Activated naive CD4-positive, alpha-beta T cell treated with anti-CD3 and anti-CD28 coated beads, Interleukin-2, amount 50 U/mL, for 72 hours (primary cell): ENCODE results near the gene MPPED1. TPM values are rescaled to one million over a fixed set of nuclear protein-coding genes. Genes with fewer than 3 reads are reported as not detected.
A peak's percentile ranks its signal among the peaks of the same experiment; 100 is the strongest.

Experiments used
- ATAC-seq, 2 donors: fragments of 150-1000 bp; cut with Tn5 transposase; 2 replicates each; pipeline ENCODE4 v1.10.0; 2021; ENCODE audit warnings: mild to moderate bottlenecking in 2 of 2, moderate library complexity in 2 of 2
- DNase-seq, 2 donors: peaks; one replicate each; pipeline ENCODE4 v3.0.0; 2021 to 2022; ENCODE audit warnings: low spot score in 2 of 2
- H3K27ac Mint-ChIP-seq, 2 donors: one replicate each; pipeline ENCODE4 v1.8.0; 2022; ENCODE audit warnings: mild to moderate bottlenecking in 2 of 2, mixed read lengths in 2 of 2
- H3K36me3 Mint-ChIP-seq, 2 donors: one replicate each; pipeline ENCODE4 v1.8.0; 2022; ENCODE audit warnings: mixed read lengths in 2 of 2
- H3K9me3 Mint-ChIP-seq, 2 donors: one replicate each; pipeline ENCODE4 v1.8.0; 2022; ENCODE audit warnings: mixed read lengths in 2 of 2
- total RNA-seq, 2 donors: library from RNA; stranded (reverse); gene quantifications; one replicate each; pipeline ENCODE4 v1.2.3, GENCODE V29; 2022

The MPPED1 gene
- total RNA-seq, 2 donors from 2014 or later, result not detected

GRCh38 chr22:43389227-43389836, 22.5 kb upstream of the MPPED1 start:
- Mint-ChIP-seq H3K36me3 (no peaks in the 10 kb centered on the region), H3K27ac (no peak overlapping the region), H3K9me3 (no peaks in the 10 kb centered on the region)
- ATAC-seq, result no peak
- no peak for DNase-seq

DNA sequence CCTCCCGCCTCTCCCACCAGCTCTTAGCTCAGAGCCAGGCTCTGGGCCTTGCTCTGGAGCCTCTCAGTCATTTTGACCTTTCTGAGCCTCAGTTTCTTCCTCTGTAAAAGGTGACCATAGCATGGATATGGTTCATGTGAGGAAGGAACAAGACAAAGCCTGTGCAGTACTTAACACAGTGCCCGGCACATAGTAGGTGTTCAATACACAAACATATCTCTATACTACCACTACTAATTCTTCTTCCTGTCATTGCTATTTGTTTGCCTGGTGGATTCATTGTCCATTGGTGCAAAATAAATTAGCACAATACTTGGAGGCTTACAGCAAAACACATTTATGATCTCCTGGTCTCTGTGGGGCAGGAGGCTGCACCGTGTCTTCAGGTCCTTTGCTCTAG, 21.6 kb upstream of the MPPED1 start:
- ATAC-seq (no peak), DNase-seq (no peak)
- Mint-ChIP-seq H3K9me3 (no peaks in the 10 kb centered on the region), H3K36me3 (no peaks in the 10 kb centered on the region), H3K27ac (no peak overlapping the region)

- H3K9me3 Mint-ChIP-seq, result no peaks in the 10 kb centered on the region
Observed at GRCh38 chr22:43390872-43391271, 20.9 kb upstream of the MPPED1 start.

DNA sequence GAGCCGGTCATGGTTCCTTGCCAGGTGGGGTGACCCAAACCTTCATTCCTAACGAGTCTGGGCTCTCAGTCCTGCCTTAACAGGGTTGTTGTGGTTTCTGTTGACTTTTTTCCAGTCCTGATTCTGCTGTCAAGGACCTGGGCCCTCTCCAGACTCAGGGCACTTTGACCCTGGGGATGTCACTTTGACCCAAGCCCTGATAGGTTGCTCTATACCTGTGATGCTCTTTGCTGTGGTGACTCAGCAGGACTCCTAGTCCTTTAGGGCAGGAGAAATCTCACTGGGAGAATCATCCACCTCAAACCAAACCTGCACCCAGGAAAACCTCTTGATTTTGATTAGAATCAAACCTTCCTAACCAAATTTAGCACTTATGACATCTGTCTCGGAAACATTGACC, 20.5 kb upstream of the MPPED1 start:
- no peaks in the 10 kb centered on the region for H3K9me3 Mint-ChIP-seq
- DNase-seq, result no peak
- H3K27ac Mint-ChIP-seq, result no peak overlapping the region
- no peak for ATAC-seq
- H3K36me3 Mint-ChIP-seq, result no peaks in the 10 kb centered on the region

More at GRCh38 chr22:43390872-43391271, 20.9 kb upstream of the MPPED1 start:
- Mint-ChIP-seq H3K36me3 (no peaks in the 10 kb centered on the region), H3K27ac (no peak overlapping the region)
- no peak for ATAC-seq
- no peak for DNase-seq

DNA sequence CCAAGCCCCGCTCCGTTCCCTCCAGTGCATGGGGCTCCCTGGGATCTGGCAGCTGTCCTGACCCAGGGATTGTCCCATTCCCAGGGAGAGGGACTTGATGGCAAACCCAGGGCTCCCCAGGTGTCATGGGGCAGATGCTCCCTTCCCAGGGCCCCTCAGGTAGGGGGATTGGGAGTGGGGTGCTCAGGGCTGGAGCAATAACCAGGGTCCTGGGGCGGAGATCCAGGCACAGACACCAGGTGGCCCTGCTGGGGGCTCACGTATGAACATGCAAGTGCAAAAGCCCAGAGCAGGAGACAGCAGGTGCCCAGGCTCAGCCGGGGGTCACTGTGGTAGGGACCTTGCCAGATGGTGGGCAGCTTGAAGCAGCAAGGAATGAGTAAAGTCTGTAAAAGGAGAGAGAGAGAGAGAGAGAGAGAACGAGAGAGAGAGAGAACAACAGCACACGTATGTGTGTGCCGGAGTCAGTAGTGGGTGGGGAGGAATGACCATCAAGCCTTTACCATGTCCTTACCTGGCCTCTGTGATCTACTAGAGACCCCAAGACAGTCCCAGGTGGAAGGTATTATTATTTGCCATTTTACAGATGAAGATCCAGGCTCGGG, 19.3 kb upstream of the MPPED1 start:
- no peaks in the 10 kb centered on the region for H3K36me3 Mint-ChIP-seq
- no peak overlapping the region for H3K27ac Mint-ChIP-seq
- DNase-seq, result no peak
- ATAC-seq, result no peak
- H3K9me3 Mint-ChIP-seq, result no peaks in the 10 kb centered on the region

DNA sequence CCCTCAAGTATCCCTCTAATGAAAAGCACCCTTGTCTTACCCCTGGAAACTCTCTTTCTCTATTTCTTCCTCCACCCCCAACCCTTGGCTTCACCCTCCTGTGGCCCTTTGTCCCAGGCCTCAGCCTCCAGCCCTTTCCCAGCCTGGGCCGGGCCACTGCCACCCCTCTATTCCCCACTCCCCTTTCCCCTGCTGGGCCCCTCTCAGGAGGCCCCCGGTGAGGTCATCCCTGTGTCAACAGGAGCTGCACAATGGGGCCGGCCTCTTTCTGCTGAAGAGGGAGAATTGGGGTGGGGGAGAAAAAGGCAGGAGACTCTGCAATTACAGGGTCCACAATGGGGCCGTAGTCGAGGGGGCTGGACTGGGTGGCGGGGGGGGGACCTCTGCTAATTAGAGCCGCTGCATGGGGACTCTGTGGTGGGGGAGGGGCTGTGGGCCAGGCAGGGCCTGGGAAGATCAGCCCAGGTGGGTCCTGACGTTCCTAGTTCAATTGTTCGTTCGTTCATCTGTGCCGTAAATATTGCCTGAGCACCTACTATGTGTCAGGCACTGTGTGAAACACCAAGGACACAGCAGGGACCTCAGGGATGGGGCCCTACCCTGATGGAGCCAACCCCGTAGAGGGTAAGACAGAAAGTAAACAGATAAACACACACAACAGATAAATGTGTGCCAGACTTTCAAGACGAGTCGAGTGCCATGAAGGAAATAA, 18.5 kb upstream of the MPPED1 start:
- ATAC-seq (no peak), DNase-seq (no peak)
- H3K27ac Mint-ChIP-seq, result no peak overlapping the region
- H3K36me3 Mint-ChIP-seq, result no peaks in the 10 kb centered on the region
- no peaks in the 10 kb centered on the region for H3K9me3 Mint-ChIP-seq

- no peak for ATAC-seq
- Mint-ChIP-seq H3K9me3 (no peaks in the 10 kb centered on the region), H3K27ac (peak overlapping the region in 1 of 2 donors; percentile 14)
Observed at GRCh38 chr22:43393844-43394474, 17.9 kb upstream of the MPPED1 start.

GRCh38 chr22:43395086-43395695, 16.6 kb upstream of the MPPED1 start:
- Mint-ChIP-seq H3K9me3 (no peaks in the 10 kb centered on the region), H3K36me3 (no peaks in the 10 kb centered on the region), H3K27ac (no peak overlapping the region)
- ATAC-seq (no peak), DNase-seq (no peak)

More at GRCh38 chr22:43393844-43394474, 17.9 kb upstream of the MPPED1 start:
- H3K36me3 Mint-ChIP-seq, result no peaks in the 10 kb centered on the region
- no peak for DNase-seq

GRCh38 chr22:43396321-43396933, 15.4 kb upstream of the MPPED1 start:
- Mint-ChIP-seq H3K27ac (no peak overlapping the region), H3K9me3 (no peaks in the 10 kb centered on the region), H3K36me3 (no peaks in the 10 kb centered on the region)
- DNase-seq, result no peak
- no peak for ATAC-seq

DNA sequence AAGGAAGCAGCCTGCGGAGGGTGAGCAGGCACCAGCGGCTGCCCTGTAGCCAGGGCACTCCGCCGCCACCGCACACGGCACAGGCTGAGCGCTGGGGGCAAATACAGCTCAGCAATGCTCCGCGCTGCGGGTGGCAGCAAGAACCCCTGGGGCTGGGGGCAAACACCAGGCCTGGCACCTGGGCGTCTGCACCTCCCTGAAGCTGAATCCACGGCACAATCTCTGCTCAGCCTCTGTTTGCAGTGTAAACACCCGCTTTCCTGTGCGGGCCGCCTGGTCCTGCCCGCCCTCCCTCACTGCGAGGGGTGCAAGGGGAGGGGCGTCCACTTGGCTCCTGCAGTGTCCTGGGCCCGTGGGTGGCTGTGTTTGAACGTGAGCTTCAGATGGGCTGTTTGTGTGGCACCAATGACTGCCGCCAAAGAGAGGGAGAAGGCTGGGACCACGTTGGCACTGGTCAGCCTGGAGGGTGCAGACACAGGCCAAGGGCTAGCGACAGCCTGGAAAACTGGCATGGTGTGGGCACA, 14.8 kb upstream of the MPPED1 start:
- no peak for ATAC-seq
- Mint-ChIP-seq H3K9me3 (no peaks in the 10 kb centered on the region), H3K36me3 (no peaks in the 10 kb centered on the region), H3K27ac (no peak overlapping the region)
- no peak for DNase-seq

DNA sequence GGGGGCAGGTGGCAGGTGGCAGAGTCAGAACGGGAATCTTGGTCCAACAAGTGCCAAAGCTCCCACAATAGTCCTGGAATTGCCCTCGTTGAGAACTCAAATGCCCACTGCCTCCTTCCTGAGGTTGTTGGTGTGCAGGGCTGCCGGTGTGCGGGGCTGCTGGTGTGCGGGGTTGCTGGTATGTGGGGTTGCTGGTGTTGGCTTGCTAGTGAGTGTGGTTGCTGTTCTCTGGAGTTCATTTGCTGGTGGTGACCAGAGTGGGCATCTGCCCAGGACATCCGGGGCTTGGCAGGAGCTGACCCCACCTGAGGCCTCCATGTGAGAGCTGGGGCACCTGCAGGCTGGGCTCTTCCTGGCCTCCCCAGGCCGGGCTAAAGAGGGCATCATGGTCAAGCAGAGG, 14.0 kb upstream of the MPPED1 start:
- Mint-ChIP-seq H3K27ac (peak overlapping the region in 1 of 2 donors; percentile 74), H3K9me3 (no peaks in the 10 kb centered on the region), H3K36me3 (no peaks in the 10 kb centered on the region)
- DNase-seq (no peak), ATAC-seq (no peak)

- Mint-ChIP-seq H3K27ac (peak overlapping the region in 1 of 2 donors; percentile 74), H3K36me3 (no peaks in the 10 kb centered on the region), H3K9me3 (no peaks in the 10 kb centered on the region)
- DNase-seq, result no peak
- ATAC-seq, result no peak
Observed at GRCh38 chr22:43398246-43398645, 13.6 kb upstream of the MPPED1 start.

DNA sequence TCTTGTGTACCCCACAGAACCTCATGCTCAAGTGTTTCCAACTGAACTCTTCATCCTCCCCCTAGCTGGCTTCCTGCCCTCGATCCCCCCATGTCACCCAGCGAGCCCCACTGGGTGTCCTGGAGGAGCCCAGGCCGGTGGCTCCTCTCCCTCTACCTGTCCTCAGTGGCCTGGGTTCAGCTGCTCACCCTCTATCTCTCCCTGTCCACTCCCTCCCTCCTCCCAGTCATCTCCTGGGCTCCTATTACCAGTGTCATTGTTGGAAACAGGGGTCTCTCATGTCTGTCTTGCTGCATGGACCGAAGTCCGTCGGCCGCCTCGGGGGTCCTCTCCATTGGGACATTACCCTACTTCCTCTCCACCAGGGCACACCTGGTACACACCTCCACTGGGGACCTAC, 12.9 kb upstream of the MPPED1 start:
- no peak for ATAC-seq
- Mint-ChIP-seq H3K9me3 (no peaks in the 10 kb centered on the region), H3K36me3 (no peaks in the 10 kb centered on the region), H3K27ac (peak overlapping the region in 1 of 2 donors; percentile 50)
- no peak for DNase-seq

DNA sequence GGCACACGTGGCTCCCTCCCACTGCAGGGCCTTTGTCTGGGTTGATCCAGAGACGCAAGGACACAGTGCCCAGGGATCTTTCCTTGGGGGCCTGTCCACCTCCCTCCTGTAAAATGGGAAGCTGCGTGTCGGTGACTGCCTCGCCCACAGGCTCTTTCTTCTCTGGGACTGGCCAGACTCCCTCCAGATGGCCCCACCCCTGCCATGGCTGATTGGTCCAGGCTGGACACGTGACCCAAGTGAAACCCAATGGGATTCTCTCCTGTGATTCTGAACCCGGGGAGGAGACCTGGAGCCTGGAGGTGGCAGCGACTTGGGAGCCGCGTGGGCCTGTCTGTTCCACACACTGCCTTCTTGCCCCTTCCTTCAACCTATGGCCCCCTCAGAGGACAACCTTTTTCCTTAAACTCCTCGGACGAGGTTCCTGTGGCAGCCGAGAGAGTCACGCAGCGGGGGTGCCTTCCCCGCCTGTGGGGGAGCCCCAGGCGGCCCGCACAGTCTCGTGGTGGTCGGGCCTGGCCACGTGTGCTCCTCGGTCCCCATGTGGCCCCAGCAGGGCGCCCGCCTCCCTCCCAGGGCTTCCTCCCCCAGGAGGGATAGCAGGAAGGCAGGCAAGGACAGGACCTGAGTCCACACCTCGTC, 12.4 kb upstream of the MPPED1 start:
- DNase-seq (no peak), ATAC-seq (no peak)
- no peaks in the 10 kb centered on the region for H3K9me3 Mint-ChIP-seq

GRCh38 chr22:43399980-43400358, 11.8 kb upstream of the MPPED1 start:
- Mint-ChIP-seq H3K36me3 (no peaks in the 10 kb centered on the region), H3K9me3 (no peaks in the 10 kb centered on the region), H3K27ac (no peak overlapping the region)
- no peak for DNase-seq
- ATAC-seq, result no peak

More for the DNA sequence above, 12.4 kb upstream of the MPPED1 start:
- Mint-ChIP-seq H3K27ac (peak overlapping the region in 1 of 2 donors; percentile 50), H3K36me3 (no peaks in the 10 kb centered on the region)

DNA sequence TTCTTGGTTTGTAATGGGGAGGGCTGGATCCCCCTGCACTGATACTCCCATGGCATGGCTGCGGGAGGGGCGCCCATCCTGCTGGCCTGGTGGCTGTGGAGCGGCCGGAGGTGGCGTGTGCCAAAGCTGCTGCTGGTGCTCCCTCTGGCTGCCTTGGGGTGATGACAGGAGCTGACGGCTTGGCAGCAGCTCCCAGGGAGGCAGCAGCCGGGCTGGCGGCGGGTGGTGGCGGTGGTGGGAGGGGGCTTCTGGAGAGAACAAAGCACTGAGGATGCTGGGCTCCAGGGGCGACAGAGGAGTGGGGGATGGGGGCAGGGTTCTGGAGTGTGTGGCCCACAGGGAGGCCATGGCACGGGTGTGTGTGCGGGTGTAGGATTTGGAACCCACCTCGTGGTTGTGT, 11.4 kb upstream of the MPPED1 start:
- DNase-seq, result no peak
- ATAC-seq, result no peak
- Mint-ChIP-seq H3K9me3 (no peaks in the 10 kb centered on the region), H3K36me3 (no peaks in the 10 kb centered on the region), H3K27ac (no peak overlapping the region)
